AG04449 (cell line): ENCODE results near the gene KIDINS220.

Source experiments
- CTCF ChIA-PET: fragments of 350-600 bp; formaldehyde crosslinking; extraction: SDS; loops from one replicate; lab custom pipeline; 2021; ENCODE audit warnings: antibody characterized with exemption; lab: Yijun Ruan, JAX
- POLR2A ChIA-PET: fragments of 400-600, 350-600 bp; formaldehyde crosslinking; extraction: SDS; loops from one replicate; lab custom pipeline; 2020; ENCODE audit warnings: antibody characterized with exemption, inconsistent platforms; lab: Yijun Ruan, JAX
- DNase-seq: peaks from one replicate; pipeline ENCODE4 v3.0.0-alpha.2; 2010; ENCODE audit warnings: low read depth, low spot score
- H3K4me3 ChIP-seq: 2 replicates; pipeline ENCODE4 v1.5.1; 2011; ENCODE audit warnings: low read depth, mild to moderate bottlenecking, control low read depth, low read length
- TF ChIP-seq, protein P1 (sequence below): IDR thresholded peaks from one replicate; pipeline ENCODE4 v1.5.1; 2011; ENCODE audit warnings: mild to moderate bottlenecking, moderate library complexity, low read length, control low read depth, inconsistent platforms; ENCODE audit not compliant: insufficient read depth; ENCODE audit errors: missing control alignments

KIDINS220 gene

DNA sequence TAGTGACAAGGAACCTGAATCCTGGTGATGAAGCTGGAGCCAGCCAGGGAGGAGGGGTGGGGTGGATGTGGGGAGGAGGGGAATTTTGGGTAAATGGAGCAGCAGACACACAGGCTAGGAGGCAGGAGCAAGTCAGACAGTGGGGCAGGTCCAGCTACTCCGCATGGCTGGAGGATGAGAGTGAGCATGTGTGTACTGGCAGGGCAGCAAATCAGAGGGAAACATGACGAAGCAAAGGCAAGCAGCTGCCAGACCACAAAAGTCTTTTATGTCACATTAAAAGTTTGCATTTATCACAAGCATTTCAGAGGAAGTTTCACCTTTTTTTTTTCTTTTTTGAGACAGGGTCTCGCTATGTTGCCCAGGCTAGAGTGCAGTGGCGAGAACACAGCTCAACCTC is 11.9 kb upstream of the KIDINS220 start:
- ChIA-PET POLR2A (no interaction called here), CTCF (interaction anchor here (0.9 kb wide), 1 partner anchor 24 kb away, joined by 4 read pairs; no protein-coding TSS in a partner anchor)
- TF ChIP-seq, protein P1, sequence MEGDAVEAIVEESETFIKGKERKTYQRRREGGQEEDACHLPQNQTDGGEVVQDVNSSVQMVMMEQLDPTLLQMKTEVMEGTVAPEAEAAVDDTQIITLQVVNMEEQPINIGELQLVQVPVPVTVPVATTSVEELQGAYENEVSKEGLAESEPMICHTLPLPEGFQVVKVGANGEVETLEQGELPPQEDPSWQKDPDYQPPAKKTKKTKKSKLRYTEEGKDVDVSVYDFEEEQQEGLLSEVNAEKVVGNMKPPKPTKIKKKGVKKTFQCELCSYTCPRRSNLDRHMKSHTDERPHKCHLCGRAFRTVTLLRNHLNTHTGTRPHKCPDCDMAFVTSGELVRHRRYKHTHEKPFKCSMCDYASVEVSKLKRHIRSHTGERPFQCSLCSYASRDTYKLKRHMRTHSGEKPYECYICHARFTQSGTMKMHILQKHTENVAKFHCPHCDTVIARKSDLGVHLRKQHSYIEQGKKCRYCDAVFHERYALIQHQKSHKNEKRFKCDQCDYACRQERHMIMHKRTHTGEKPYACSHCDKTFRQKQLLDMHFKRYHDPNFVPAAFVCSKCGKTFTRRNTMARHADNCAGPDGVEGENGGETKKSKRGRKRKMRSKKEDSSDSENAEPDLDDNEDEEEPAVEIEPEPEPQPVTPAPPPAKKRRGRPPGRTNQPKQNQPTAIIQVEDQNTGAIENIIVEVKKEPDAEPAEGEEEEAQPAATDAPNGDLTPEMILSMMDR: no peak
- H3K4me3 ChIP-seq: no peak overlapping the region
- DNase-seq: peak; percentile 12

DNA sequence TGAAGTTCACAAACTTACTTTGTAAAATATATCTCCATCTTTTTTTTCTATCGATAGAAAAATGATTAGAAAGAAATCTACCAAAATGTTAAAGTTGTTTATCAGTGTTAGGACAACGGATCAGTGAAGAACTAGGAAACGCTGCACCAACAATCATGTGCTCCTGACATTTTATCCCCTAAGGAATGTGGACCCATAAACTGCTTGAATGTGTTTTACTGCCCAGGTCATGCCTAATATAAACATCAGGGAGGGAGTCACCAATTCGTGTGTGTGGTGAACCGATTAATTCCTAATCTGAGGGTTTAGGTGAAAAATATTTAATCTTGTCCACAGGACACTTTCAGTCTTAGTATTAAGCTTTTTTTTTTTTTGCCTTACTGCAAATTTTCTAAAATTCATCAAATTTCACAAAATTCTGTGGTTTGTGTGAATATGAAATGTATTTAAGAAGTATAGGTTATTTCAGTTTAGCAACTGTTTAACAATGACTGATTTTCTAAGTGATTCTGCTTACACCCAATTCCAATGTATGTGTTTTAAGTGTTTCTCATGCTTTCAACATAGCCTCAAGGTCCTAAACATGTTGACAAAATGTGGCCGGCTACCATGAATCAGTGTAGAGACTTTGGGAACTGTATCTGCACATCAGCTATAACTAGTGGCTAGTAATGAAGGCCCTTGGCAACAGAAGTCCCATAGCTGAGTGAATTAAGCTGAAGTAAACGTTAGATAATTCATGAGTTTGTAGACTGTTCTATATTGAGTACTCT is 11.1 kb upstream of the KIDINS220 start:
- ChIA-PET POLR2A (no interaction called here), CTCF (no interaction called here)
- no peak overlapping the region for H3K4me3 ChIP-seq
- TF ChIP-seq, protein P1: no peak
- DNase-seq: no peak

DNA sequence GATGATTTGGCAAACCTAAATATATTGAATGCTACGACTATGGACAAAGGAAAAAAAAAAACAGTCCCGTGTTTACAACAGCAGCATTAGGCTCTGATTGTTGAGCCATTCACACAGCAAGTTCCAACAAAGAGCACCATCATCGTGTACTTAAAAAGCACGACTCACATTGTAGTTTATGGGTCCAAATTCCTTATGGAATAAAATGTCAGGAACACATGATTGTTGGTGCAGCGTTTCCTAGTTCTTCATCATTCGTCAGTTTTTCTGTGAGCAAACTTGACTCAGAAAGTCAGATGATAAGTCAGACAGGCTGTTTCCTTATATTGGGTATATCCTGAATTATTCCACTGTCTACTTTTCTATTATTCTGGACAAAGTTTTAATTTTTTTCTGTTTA is 10.0 kb upstream of the KIDINS220 start:
- ChIA-PET CTCF (interaction anchor here (1.7 kb wide), 1 partner anchor 10 kb away, joined by 10 read pairs; the partner anchor contains the start of gene KIDINS220), POLR2A (no interaction called here)
- no peak for DNase-seq
- TF ChIP-seq, protein P1: no peak
- no peak overlapping the region for H3K4me3 ChIP-seq

DNA sequence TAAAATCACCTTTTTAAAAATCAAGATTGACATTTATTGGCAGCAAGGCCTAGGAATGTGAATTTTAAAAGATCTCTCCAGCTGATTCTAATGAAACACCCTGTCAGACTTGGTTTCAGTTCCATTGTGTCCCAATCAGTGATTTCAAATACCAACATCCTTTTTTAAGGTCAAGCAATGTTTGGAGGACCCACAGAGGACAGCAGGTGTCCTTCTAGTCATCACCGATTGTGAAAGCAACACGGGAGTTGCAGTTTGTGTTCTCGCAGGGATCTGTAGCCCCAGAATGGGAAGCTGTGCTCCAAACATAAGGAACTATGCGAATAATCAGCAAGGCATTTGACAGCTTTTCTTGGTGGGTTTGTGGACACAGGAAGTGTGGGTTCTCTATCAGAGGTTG is 4.5 kb upstream of the KIDINS220 start:
- CTCF ChIA-PET: interaction anchor here (1.2 kb wide), 1 partner anchor 298 kb away, joined by 3 read pairs; no protein-coding TSS in a partner anchor
- TF ChIP-seq, protein P1: no peak
- DNase-seq: no peak
- no peak overlapping the region for H3K4me3 ChIP-seq
- POLR2A ChIA-PET: no interaction called here

DNA sequence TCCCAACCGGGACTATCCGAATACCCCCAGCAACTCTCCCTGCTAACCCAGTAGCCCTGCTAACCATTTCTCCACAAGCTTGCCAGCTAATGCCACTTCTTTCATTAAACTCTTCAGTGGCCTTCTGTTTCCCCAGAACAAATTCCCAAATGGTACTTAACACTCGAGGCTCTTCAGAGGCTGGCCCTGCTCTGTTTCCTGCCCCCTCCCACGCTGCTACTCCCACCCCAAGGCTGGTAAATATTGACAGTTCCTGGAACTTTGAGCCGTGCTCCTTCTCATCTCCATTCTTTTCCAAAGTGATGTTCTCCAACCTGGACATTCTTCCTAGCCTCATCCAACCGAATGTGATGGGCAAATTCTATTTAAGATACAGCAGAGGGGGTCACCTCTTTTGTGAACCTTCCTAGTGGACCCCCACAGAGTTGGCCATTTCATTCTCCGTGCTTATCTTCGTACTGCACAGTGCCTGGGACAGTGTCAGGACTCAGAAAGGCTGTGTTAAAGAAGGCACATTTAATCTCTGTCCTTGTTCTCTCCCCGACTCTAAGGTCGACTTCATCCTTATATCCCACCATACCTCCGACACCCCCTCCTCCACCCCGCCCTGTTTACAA is 3.2 kb upstream of the KIDINS220 start:
- TF ChIP-seq, protein P1: no peak
- ChIA-PET CTCF (no interaction called here), POLR2A (no interaction called here)
- H3K4me3 ChIP-seq: no peak overlapping the region
- no peak for DNase-seq
